ENCODE results near the gene FBXL16. TPM values are rescaled to one million over a fixed set of nuclear protein-coding genes. Genes with fewer than 3 reads are reported as not detected.
A peak's percentile ranks its signal among the peaks of the same experiment; 100 is the strongest.

Gene FBXL16
- total and polyA plus RNA-seq, 2 of the 13 experiments (the other 11 are each of a cell fraction or from before 2014, with no cell fraction given): 0.22 to 2.0 TPM

DNA sequence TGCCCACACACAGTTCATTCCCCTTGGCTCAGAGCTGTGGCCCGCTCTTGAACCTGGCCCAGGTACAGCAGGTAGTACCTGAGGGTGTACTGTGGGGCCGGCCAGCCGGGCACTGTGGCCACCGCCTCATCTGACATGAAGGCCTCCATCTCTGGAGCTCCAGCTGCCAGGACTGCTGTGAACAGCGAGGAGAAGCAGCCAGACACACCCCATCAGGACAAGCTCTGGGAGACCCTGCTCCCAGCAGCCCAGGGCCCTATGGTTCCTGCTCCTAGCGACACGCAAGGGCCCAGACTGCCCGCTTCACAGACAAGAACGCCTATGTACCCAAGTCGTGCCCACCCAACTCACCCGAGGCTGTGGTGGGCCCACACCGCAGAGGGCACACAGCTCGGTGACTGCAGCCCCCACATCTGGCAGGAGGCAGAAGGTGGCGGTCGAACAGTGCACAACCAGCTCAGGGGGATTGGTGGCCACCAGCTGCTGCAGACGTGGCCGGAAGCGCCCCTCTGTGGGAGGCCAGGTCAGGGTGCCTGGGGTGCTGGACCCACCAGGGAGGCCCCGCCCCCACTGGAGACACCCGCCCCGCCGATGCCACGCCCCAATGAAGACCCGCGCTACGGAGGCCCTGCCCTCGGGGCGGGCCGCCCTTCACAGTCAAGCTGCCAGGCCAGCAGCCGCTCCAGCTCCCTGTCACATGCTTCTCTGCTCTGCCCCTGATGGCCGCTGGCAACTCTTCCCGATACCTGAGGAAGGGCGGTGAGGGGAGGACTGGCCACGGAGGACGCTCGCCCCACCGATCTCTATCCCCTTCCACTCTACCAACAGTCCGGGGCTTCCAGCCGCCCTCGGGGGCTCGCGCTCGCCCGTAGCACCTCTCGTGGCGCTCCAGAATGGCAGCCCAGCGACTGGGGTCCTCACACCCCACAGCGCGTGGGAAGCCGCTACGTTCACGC is 26.5 kb downstream of the FBXL16 start (continued):
- TF ChIP-seq, protein P1, sequence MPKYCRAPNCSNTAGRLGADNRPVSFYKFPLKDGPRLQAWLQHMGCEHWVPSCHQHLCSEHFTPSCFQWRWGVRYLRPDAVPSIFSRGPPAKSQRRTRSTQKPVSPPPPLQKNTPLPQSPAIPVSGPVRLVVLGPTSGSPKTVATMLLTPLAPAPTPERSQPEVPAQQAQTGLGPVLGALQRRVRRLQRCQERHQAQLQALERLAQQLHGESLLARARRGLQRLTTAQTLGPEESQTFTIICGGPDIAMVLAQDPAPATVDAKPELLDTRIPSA (CRISPR knock-in tag; IDR thresholded peaks at IDR 0.05; ENCODE audit: borderline replicate concordance): no peak
- TF ChIP-seq ZNF75D (CRISPR knock-in tag; IDR thresholded peaks at IDR 0.05; ENCODE audit: borderline replicate concordance): no peak
- no peak for TF ChIP-seq MED8 (CRISPR knock-in tag; IDR thresholded peaks at IDR 0.05; ENCODE audit: insufficient replicate concordance)
- TF ChIP-seq CENPT (CRISPR knock-in tag; IDR thresholded peaks at IDR 0.05; ENCODE audit: low read depth): no peak
- TF ChIP-seq, protein P2, sequence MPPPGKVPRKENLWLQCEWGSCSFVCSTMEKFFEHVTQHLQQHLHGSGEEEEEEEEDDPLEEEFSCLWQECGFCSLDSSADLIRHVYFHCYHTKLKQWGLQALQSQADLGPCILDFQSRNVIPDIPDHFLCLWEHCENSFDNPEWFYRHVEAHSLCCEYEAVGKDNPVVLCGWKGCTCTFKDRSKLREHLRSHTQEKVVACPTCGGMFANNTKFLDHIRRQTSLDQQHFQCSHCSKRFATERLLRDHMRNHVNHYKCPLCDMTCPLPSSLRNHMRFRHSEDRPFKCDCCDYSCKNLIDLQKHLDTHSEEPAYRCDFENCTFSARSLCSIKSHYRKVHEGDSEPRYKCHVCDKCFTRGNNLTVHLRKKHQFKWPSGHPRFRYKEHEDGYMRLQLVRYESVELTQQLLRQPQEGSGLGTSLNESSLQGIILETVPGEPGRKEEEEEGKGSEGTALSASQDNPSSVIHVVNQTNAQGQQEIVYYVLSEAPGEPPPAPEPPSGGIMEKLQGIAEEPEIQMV (CRISPR knock-in tag; IDR thresholded peaks at IDR 0.05; ENCODE audit: low read depth): 0 out of 2 replicates have a peak, but pooled peaks have one; percentile 15
- TF ChIP-seq SMAD1 (CRISPR knock-in tag; IDR thresholded peaks at IDR 0.05; ENCODE audit: borderline replicate concordance, low read depth): peak; percentile 26; the same call in 1 of the 2 replicates
- TF ChIP-seq TCF7L2 (IDR thresholded peaks at IDR 0.05; ENCODE audit: low read depth, low read length): no peak
- TF ChIP-seq ZNF232 (CRISPR knock-in tag; IDR thresholded peaks at IDR 0.05; ENCODE audit: borderline replicate concordance): no peak
- peak; percentile 44; the same call in 1 of the 2 replicates for TF ChIP-seq MED1 (CRISPR knock-in tag; IDR thresholded peaks at IDR 0.05)
- TF ChIP-seq ZNF383 (CRISPR knock-in tag; IDR thresholded peaks at IDR 0.05; ENCODE audit: borderline replicate concordance): no peak
- TF ChIP-seq, protein P3, sequence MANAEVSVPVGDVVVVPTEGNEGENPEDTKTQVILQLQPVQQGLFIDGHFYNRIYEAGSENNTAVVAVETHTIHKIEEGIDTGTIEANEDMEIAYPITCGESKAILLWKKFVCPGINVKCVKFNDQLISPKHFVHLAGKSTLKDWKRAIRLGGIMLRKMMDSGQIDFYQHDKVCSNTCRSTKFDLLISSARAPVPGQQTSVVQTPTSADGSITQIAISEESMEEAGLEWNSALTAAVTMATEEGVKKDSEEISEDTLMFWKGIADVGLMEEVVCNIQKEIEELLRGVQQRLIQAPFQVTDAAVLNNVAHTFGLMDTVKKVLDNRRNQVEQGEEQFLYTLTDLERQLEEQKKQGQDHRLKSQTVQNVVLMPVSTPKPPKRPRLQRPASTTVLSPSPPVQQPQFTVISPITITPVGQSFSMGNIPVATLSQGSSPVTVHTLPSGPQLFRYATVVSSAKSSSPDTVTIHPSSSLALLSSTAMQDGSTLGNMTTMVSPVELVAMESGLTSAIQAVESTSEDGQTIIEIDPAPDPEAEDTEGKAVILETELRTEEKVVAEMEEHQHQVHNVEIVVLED (CRISPR knock-in tag; IDR thresholded peaks at IDR 0.05; ENCODE audit: borderline replicate concordance): no peak; the same call in 1 of the 2 replicates
- TF ChIP-seq PAF1 (CRISPR knock-in tag; IDR thresholded peaks at IDR 0.05): no peak
- peak; percentile 58 for TF ChIP-seq ZFY (CRISPR knock-in tag; IDR thresholded peaks at IDR 0.05)
- no peak for TF ChIP-seq PHB2 (IDR thresholded peaks at IDR 0.05; ENCODE audit: partially characterized antibody)
- no peak for TF ChIP-seq ZKSCAN1 (IDR thresholded peaks at IDR 0.05; ENCODE audit: low read length)
- TF ChIP-seq STAG1 (CRISPR knock-in tag; IDR thresholded peaks at IDR 0.05): no peak
- TF ChIP-seq MXD4 (CRISPR knock-in tag; IDR thresholded peaks at IDR 0.05): 0 out of 2 replicates have a peak, but pooled peaks have one; percentile 43
- no peak for TF ChIP-seq ZNF550 (CRISPR knock-in tag; IDR thresholded peaks at IDR 0.05; ENCODE audit: borderline replicate concordance)
- TF ChIP-seq, protein P4, sequence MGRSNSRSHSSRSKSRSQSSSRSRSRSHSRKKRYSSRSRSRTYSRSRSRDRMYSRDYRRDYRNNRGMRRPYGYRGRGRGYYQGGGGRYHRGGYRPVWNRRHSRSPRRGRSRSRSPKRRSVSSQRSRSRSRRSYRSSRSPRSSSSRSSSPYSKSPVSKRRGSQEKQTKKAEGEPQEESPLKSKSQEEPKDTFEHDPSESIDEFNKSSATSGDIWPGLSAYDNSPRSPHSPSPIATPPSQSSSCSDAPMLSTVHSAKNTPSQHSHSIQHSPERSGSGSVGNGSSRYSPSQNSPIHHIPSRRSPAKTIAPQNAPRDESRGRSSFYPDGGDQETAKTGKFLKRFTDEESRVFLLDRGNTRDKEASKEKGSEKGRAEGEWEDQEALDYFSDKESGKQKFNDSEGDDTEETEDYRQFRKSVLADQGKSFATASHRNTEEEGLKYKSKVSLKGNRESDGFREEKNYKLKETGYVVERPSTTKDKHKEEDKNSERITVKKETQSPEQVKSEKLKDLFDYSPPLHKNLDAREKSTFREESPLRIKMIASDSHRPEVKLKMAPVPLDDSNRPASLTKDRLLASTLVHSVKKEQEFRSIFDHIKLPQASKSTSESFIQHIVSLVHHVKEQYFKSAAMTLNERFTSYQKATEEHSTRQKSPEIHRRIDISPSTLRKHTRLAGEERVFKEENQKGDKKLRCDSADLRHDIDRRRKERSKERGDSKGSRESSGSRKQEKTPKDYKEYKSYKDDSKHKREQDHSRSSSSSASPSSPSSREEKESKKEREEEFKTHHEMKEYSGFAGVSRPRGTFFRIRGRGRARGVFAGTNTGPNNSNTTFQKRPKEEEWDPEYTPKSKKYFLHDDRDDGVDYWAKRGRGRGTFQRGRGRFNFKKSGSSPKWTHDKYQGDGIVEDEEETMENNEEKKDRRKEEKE (IDR thresholded peaks at IDR 0.05): no peak
- TF ChIP-seq ZNF274 (CRISPR knock-in tag; IDR thresholded peaks at IDR 0.05): peak; percentile 31; the same call in 1 of the 2 replicates
- TF ChIP-seq HOXA9 (CRISPR knock-in tag; IDR thresholded peaks at IDR 0.05; ENCODE audit: borderline replicate concordance): no peak
- no peak; the same call in 1 of the 2 replicates for TF ChIP-seq GATAD1 (CRISPR knock-in tag; IDR thresholded peaks at IDR 0.05)
- no peak for TF ChIP-seq IRX3 (CRISPR knock-in tag; IDR thresholded peaks at IDR 0.05; ENCODE audit: borderline replicate concordance, low read depth)
